Karpas-422 (cell line): ENCODE measurements around the gene DLGAP1. TPM values are rescaled to one million over a fixed set of nuclear protein-coding genes. Genes with fewer than 3 reads are reported as not detected.

ENCODE experiments used
- DNase-seq: peaks from one replicate; pipeline ENCODE4 v3.0.0-alpha.2; 2015
- H2AFZ ChIP-seq: fragments of 200-600 bp; sonication (generic); 2 replicates; pipeline ENCODE4 v1.6.1; 2014; ENCODE audit warnings: antibody characterized with exemption, low read length, mixed read lengths
- H3K27ac ChIP-seq: fragments of 200-600 bp; sonication (generic); 2 replicates; pipeline ENCODE4 v1.5.1; 2014; ENCODE audit warnings: mild to moderate bottlenecking, low read length, moderate library complexity
- H3K27me3 ChIP-seq: fragments of 200-600 bp; sonication (generic); 2 replicates; pipeline ENCODE4 v1.6.1; 2014; ENCODE audit warnings: low read length, mixed read lengths
- H3K36me3 ChIP-seq: fragments of 200-600 bp; sonication (generic); 2 replicates; pipeline ENCODE4 v1.6.1; 2014; ENCODE audit warnings: low read length, mixed read lengths; ENCODE audit not compliant: insufficient read depth
- H3K4me1 ChIP-seq: fragments of 200-600 bp; sonication (generic); 2 replicates; pipeline ENCODE4 v1.6.1; 2014; ENCODE audit warnings: mild to moderate bottlenecking, low read length, mixed read lengths
- H3K4me2 ChIP-seq: fragments of 200-600 bp; sonication (generic); 2 replicates; pipeline ENCODE4 v1.6.1; 2014; ENCODE audit warnings: low read length, low read depth, mild to moderate bottlenecking; ENCODE audit not compliant: poor library complexity, severe bottlenecking
- H3K4me3 ChIP-seq: fragments of 200-600 bp; sonication (generic); 2 replicates; pipeline ENCODE4 v1.5.1; 2014; ENCODE audit warnings: mild to moderate bottlenecking, antibody characterized with exemption, low read length, mixed read lengths
- H3K79me2 ChIP-seq: fragments of 200-600 bp; sonication (generic); 2 replicates; pipeline ENCODE4 v1.6.1; 2014; ENCODE audit warnings: mild to moderate bottlenecking, low read length, mixed read lengths
- H3K9ac ChIP-seq: fragments of 200-600 bp; sonication (generic); 2 replicates; pipeline ENCODE4 v1.6.0; 2014; ENCODE audit warnings: low read length
- H3K9me2 ChIP-seq: fragments of 200-600 bp; sonication (generic), shearing (Covaris generic); replicated peaks from 2 replicates; pipeline ENCODE4 v1.6.0; 2014; ENCODE audit warnings: mild to moderate bottlenecking, low read length, moderate library complexity; ENCODE audit not compliant: insufficient read depth
- H3K9me3 ChIP-seq: fragments of 300-700, 200-600 bp; sonication (generic); 2 replicates; pipeline ENCODE4 v1.6.1; 2014; ENCODE audit warnings: low read length, mixed read lengths
- H4K20me1 ChIP-seq: fragments of 200-600 bp; sonication (generic); 2 replicates; pipeline ENCODE4 v1.6.1; 2014; ENCODE audit warnings: mild to moderate bottlenecking, antibody characterized with exemption, low read length, low read depth; ENCODE audit not compliant: insufficient read depth
- total RNA-seq: library from RNA; depleted of rRNA; stranded (reverse); fragments of >200 nt; shearing (Covaris generic); gene quantifications from 2 replicates; pipeline ENCODE4 v1.2.3, GENCODE V29; 2014; ENCODE audit warnings: low replicate concordance

Gene DLGAP1
- total RNA-seq, 1 experiment from 2014 or later: 8.8 TPM

DNA sequence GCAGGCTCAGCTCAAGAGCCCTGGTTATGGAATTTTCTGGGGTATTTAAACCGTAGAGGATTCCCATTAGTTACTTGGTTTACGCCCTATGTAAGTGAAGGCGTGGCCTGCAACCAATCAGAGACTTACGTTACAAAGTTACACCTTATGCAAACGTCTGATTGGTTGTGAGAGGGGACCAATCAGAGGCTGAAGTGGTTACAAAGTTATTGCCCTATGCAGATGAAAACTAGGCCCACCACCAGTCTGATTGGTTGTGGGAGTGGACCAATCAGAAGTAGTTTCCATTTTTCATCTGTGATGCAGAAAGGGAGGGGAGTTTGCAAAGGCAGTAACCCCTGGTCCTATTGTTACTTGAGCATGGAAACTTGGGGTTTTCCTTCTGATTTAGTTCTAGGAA, 49.1 kb downstream of the DLGAP1 start:
- Histone ChIP-seq H3K9me2 (no peaks in the 10 kb centered on the region), H3K9ac (no peak overlapping the region), H3K4me3 (no peak overlapping the region), H4K20me1 (no peaks in the 10 kb centered on the region), H3K36me3 (no peaks in the 10 kb centered on the region), H3K4me1 (no peaks in the 10 kb centered on the region), H3K4me2 (no peak overlapping the region), H2AFZ (no peak overlapping the region), H3K9me3 (no peaks in the 10 kb centered on the region), H3K79me2 (no peaks in the 10 kb centered on the region), H3K27me3 (no peaks in the 10 kb centered on the region; the same call in 1 of the 2 replicates), H3K27ac (no peak overlapping the region)
- DNase-seq: no peak

DNA sequence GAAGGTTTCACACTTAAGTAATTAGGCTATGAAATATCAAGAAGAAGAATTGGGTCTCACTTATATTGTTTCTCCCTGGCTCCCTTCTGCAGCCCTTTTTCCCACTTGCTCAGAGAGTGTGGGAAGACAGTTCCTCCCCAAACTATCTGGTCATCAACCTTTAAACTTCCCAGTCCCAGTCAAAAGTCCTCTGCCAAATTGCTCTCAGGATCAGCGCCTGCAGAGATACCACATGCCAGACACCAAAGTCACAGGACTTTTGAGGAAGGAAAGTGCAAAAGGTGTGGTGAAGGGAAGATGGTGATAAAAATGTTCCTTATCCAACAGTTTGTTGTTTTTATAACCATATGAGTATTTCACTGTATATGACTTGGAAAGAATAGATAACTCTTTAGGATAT, 51.3 kb downstream of the DLGAP1 start:
- Histone ChIP-seq H2AFZ (no peak overlapping the region), H4K20me1 (no peaks in the 10 kb centered on the region), H3K9me2 (no peaks in the 10 kb centered on the region), H3K79me2 (no peaks in the 10 kb centered on the region), H3K9me3 (no peaks in the 10 kb centered on the region), H3K36me3 (no peaks in the 10 kb centered on the region), H3K4me1 (no peaks in the 10 kb centered on the region), H3K27ac (no peak overlapping the region), H3K9ac (no peak overlapping the region), H3K4me3 (no peak overlapping the region), H3K4me2 (no peak overlapping the region), H3K27me3 (no peaks in the 10 kb centered on the region; the same call in 1 of the 2 replicates)
- DNase-seq: no peak

DNA sequence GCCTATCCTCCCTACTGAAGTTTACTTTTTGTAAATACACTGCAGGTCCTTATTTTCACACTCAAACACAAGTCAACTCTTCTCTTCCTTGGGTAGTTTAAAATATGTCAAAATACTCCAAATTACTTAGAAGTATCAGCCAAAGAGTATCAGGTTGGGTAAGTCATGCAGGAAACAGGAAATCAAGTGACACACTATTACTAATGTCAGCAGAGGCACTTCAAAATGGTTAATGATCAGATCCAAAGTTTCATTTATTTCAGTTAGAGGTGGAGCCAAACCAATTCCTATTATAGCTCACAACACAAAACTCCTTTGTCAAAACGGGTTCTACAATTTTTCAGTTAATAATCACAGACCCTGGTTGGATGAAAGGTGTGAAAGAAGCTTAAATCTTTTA, 54.2 kb downstream of the DLGAP1 start:
- Histone ChIP-seq H3K4me1 (no peaks in the 10 kb centered on the region), H2AFZ (no peak overlapping the region), H3K9me2 (no peaks in the 10 kb centered on the region), H3K4me3 (no peak overlapping the region), H3K27me3 (no peaks in the 10 kb centered on the region; the same call in 1 of the 2 replicates), H4K20me1 (no peaks in the 10 kb centered on the region), H3K79me2 (no peaks in the 10 kb centered on the region), H3K9me3 (no peaks in the 10 kb centered on the region), H3K4me2 (no peak overlapping the region), H3K9ac (no peak overlapping the region), H3K36me3 (no peaks in the 10 kb centered on the region), H3K27ac (no peak overlapping the region)
- DNase-seq: no peak

DNA sequence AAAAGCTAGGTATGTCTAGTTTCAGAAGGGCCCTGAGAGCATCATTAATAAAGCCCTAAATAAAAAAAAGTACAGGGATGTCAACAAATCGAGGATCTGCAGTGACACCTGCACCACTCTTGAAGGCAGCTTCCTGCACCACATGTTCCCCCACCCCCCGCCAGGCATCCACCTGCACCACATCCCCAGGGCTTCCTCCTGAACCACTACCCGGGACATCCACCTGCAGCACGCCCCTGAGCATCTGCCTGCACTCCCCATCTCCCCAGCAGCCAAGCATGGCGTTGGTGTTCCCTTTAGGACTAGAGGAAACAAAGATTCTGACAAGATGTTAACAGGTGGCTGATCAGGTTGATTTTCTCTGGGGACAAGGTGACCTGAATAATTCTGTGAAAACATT, 55.2 kb downstream of the DLGAP1 start:
- H3K79me2 ChIP-seq: no peaks in the 10 kb centered on the region
- no peaks in the 10 kb centered on the region for H4K20me1 ChIP-seq
- no peak overlapping the region for H3K4me3 ChIP-seq
- H3K4me1 ChIP-seq: no peaks in the 10 kb centered on the region
- H3K27me3 ChIP-seq: no peaks in the 10 kb centered on the region
- no peak overlapping the region for H3K27ac ChIP-seq
- no peak for DNase-seq
- H3K36me3 ChIP-seq: no peaks in the 10 kb centered on the region
- no peaks in the 10 kb centered on the region for H3K9me2 ChIP-seq
- no peak overlapping the region for H2AFZ ChIP-seq
- H3K9ac ChIP-seq: no peak overlapping the region
- no peaks in the 10 kb centered on the region for H3K9me3 ChIP-seq
- H3K4me2 ChIP-seq: no peak overlapping the region

DNA sequence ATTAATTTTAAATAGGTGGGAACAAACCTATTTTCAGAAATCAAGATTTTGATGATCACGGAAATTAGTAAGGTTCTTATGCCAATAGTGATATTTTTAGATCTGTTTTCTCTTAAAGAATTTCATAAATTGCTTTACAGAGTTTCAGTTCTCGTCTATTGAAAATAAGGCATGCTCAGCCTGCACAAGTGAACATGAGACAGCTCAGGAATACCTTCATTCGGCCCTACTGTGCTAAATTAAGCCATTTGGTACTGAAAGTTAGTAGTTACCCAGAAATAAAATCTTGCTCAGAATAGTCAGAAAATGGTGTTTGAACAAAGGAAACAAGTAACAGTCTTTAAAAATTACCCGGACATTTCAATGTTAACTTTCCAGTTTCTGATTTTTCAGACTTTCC, 60.4 kb downstream of the DLGAP1 start:
- no peak overlapping the region for H3K4me3 ChIP-seq
- H3K79me2 ChIP-seq: no peaks in the 10 kb centered on the region
- no peaks in the 10 kb centered on the region for H3K4me1 ChIP-seq
- no peaks in the 10 kb centered on the region for H3K9me3 ChIP-seq
- H3K4me2 ChIP-seq: no peak overlapping the region
- H2AFZ ChIP-seq: no peak overlapping the region
- no peaks in the 10 kb centered on the region for H3K36me3 ChIP-seq
- H3K27me3 ChIP-seq: no peaks in the 10 kb centered on the region
- H3K27ac ChIP-seq: no peak overlapping the region
- no peak for DNase-seq
- H3K9me2 ChIP-seq: no peaks in the 10 kb centered on the region; the same call in 1 of the 2 replicates
- no peak overlapping the region for H3K9ac ChIP-seq
- no peaks in the 10 kb centered on the region for H4K20me1 ChIP-seq

DNA sequence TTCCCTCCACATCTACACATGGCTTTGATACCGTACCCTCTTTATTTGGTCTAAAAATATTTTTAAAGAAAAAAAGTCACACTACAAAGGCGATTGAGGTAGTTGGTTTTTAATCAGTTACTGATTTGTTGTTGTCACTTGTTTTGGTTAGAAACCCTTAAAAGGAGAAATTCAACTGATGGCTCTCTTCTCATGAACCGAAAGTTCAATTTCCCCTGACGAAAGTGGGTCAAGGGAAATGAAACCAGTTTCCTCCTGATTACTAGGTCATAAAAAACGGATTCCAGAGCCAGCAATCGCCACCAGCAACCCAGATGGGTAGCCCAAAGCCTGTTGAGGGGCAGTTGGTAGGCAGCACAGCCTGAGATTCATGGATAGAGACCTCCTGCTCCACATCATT, 63.2 kb downstream of the DLGAP1 start:
- H3K4me2 ChIP-seq: no peak overlapping the region
- no peaks in the 10 kb centered on the region for H3K4me1 ChIP-seq
- H3K27me3 ChIP-seq: 0 out of 2 replicates have a peak, but pooled peaks cover 3% of the 10 kb centered on the region
- no peak overlapping the region for H3K4me3 ChIP-seq
- no peaks in the 10 kb centered on the region for H4K20me1 ChIP-seq
- no peak overlapping the region for H2AFZ ChIP-seq
- no peaks in the 10 kb centered on the region for H3K36me3 ChIP-seq
- H3K27ac ChIP-seq: no peak overlapping the region
- no peaks in the 10 kb centered on the region; the same call in 1 of the 2 replicates for H3K9me2 ChIP-seq
- no peak overlapping the region for H3K9ac ChIP-seq
- no peak for DNase-seq
- no peaks in the 10 kb centered on the region for H3K79me2 ChIP-seq
- no peaks in the 10 kb centered on the region for H3K9me3 ChIP-seq

DNA sequence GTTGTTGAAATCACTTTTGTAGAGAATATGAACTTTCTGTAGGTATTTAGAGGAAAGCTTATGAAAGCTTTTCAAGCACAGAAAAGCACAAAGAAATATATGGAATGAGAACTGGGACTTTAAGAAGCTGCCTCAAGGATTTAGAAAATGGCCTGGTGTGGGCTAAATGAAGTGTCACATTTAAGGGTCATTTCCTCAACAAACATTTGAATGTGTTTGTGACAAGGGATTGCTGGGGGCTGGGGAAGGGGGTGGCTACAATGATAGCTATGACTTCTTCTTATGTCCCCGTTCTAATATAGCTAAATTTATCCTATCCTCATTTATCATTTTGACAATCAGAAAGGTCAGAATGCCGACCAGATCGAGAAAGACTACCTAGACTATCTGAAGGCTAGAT, 69.2 kb downstream of the DLGAP1 start:
- H3K4me3 ChIP-seq: no peak overlapping the region
- H3K4me1 ChIP-seq: no peaks in the 10 kb centered on the region
- H4K20me1 ChIP-seq: no peaks in the 10 kb centered on the region
- H3K27me3 ChIP-seq: 0 out of 2 replicates have a peak, but pooled peaks cover 3% of the 10 kb centered on the region
- no peaks in the 10 kb centered on the region for H3K36me3 ChIP-seq
- H3K9me3 ChIP-seq: no peaks in the 10 kb centered on the region
- H3K79me2 ChIP-seq: no peaks in the 10 kb centered on the region
- H2AFZ ChIP-seq: no peak overlapping the region
- DNase-seq: no peak
- no peak overlapping the region for H3K27ac ChIP-seq
- no peak overlapping the region for H3K9ac ChIP-seq
- no peak overlapping the region for H3K4me2 ChIP-seq
- H3K9me2 ChIP-seq: no peaks in the 10 kb centered on the region; the same call in 1 of the 2 replicates

DNA sequence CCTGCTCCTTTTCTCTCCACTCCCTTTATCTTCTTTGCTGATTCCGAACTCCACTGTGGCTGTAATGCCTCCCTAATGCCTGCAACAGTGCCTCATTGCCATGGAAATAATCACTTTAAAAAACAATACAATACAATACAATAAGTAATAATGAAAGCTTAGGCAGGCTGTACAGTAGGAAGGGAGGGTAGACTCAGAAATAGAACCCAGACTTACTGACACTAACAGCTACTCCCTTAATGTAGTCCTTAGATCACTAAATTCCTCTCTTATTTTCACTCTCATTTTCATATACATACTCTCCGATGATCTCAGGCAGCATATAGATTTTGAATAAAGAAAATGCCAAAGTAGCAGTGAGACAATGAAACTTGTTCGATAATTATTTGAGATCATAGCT, 70.2 kb downstream of the DLGAP1 start:
- no peak overlapping the region for H3K27ac ChIP-seq
- H3K79me2 ChIP-seq: no peaks in the 10 kb centered on the region
- H3K36me3 ChIP-seq: no peaks in the 10 kb centered on the region
- 0 out of 2 replicates have a peak, but pooled peaks cover 3% of the 10 kb centered on the region for H3K27me3 ChIP-seq
- H4K20me1 ChIP-seq: no peaks in the 10 kb centered on the region
- no peak overlapping the region for H2AFZ ChIP-seq
- no peaks in the 10 kb centered on the region for H3K4me1 ChIP-seq
- DNase-seq: no peak
- H3K9ac ChIP-seq: no peak overlapping the region
- H3K4me3 ChIP-seq: no peak overlapping the region
- no peak overlapping the region for H3K4me2 ChIP-seq
- no peaks in the 10 kb centered on the region for H3K9me3 ChIP-seq
- no peaks in the 10 kb centered on the region for H3K9me2 ChIP-seq

DNA sequence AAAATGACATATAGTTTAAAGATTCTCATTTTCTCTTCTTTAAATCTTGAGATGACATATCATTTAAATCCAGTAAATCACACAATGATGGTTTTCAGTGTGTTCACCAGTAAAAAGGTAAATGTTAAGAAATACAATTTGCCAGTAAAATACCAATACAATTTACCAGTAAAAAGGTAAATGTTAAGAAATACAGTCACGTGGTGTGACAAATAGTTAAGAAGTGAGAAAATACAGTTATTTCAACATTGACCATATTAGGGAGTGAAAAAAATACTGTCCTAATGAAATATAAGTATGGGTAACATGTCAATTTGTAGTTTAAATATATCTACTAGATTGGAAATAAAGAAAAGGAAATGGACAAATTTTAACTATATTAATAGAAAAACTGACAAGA, 80.5 kb downstream of the DLGAP1 start:
- H4K20me1 ChIP-seq: no peaks in the 10 kb centered on the region
- no peak overlapping the region for H3K4me2 ChIP-seq
- no peak overlapping the region for H3K4me3 ChIP-seq
- H3K36me3 ChIP-seq: no peaks in the 10 kb centered on the region
- no peak overlapping the region for H2AFZ ChIP-seq
- no peak for DNase-seq
- H3K9me2 ChIP-seq: no peaks in the 10 kb centered on the region
- no peak overlapping the region for H3K27ac ChIP-seq
- H3K79me2 ChIP-seq: no peaks in the 10 kb centered on the region
- no peak overlapping the region for H3K9ac ChIP-seq
- no peaks in the 10 kb centered on the region for H3K4me1 ChIP-seq
- H3K9me3 ChIP-seq: no peaks in the 10 kb centered on the region
- H3K27me3 ChIP-seq: no peaks in the 10 kb centered on the region
